HG02763 (cell line): ENCODE measurements around the gene CYP3A4.
"Not testable (repeated sequence)": the region's sequence is repeated elsewhere in the genome, so short reads cannot be mapped to it uniquely, and the experiment has no call there.

ENCODE experiments used
- ATAC-seq: cut with Tn5 transposase; IDR thresholded peaks from one replicate; pipeline ENCODE4 v1.9.1; 2021; ENCODE audit warnings: mild to moderate bottlenecking, moderate library complexity; ENCODE audit not compliant: unreplicated experiment

CYP3A4 gene

DNA sequence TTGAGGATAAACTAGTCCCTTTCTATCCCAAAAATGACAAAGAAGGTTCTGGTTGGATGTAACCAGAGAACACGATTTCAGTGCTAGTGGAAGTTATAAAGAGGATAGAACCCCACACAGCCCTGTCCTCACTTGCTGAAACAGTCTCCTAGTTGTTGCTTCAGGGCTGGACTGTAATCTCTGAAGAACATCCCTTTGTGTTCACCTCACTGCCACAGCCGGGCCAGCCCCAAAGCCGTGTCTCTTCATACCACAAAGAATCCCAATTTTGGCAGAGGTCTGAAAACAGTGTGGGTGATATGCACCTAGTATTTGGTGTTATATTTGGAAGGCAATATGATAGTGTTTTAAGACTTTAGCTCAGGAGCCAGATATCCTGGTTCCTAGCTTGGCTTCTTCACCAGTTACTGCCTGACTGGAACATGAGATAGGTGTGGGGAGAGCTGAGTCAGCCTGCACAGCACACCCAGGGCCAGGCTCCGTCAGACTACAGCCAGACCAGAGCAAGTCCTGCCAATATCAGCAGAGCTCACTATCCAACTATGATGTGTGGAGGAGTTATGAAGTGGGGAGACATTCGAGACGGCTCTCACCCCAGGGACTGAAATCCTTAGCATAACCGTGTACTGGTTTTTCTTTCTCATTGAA, 21.2 kb downstream of the CYP3A4 start:
- no peak for ATAC-seq

DNA sequence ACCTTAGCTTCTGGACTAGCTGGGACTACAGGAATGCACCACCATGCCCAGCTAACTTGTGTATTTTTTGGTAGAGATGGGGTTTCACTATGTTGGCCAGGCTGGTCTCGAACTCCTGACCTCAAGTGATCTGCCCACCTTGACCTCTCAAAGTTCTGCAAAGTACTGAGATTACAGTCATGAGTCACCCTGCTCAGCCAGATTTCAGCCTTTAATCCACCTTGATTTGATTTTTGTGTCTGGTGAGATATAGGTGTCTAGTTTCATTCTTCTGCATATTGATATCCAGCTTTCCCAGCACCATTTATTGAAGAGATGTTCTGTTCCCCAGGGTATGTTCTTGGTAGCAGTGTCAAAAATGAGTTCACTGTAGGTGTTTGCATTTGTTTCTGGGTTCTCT, 28.9 kb downstream of the CYP3A4 start:
- no peak for ATAC-seq

DNA sequence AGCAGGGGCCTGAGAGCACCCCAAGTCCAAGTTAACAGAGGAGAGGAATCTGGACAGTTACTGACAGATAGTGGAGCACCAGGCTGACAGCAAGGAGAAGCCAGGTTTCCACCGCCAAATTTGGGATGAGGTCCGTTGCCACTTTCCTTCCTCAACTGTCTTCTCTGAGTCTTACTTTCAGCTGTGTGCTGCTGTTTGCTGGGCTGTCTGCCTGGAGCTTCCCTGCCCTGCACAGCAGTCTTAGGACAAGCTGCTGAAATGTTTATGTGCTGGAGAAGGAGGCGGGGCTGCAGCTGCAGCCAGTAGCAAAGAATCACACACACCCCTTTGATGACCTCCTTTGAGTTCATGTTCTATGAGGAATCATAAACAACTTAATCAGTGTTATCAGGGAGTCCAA, 31.6 kb downstream of the CYP3A4 start:
- no peak for ATAC-seq

DNA sequence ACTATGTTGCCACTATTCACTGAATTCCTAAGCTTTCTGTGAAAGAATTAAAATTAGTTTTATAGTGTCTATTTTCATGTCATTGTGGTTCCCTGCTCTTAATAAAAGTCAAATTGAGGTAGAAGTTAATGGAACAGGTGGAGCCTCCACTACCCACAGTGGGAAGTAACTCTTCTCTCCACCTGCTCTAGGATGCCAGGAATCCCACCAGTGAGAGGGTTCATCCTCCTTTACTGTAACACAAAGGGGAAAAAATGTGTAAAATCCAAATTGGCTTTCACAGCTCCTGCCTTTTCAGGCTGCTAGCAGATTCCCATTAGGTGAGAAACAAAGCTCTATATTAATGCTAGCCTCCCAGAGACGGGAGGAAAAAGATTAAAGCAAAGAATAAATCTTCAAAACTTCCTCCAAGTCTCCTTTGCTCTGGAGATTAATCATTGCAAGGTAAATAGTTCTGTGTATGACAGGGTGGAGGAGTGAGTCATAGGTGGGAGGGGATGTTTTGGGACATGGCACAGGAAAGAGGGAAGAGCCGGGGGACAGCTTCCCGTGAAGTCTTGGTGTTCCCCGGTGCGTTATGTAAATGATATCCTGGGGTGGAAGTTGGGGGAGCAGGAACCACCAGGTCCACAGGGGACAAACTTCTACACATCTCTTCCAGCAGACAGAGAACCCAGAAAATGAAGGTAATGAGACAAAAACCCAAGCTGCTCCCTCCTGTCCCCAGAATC, 32.5 kb downstream of the CYP3A4 start:
- not testable (repeated sequence) for ATAC-seq

DNA sequence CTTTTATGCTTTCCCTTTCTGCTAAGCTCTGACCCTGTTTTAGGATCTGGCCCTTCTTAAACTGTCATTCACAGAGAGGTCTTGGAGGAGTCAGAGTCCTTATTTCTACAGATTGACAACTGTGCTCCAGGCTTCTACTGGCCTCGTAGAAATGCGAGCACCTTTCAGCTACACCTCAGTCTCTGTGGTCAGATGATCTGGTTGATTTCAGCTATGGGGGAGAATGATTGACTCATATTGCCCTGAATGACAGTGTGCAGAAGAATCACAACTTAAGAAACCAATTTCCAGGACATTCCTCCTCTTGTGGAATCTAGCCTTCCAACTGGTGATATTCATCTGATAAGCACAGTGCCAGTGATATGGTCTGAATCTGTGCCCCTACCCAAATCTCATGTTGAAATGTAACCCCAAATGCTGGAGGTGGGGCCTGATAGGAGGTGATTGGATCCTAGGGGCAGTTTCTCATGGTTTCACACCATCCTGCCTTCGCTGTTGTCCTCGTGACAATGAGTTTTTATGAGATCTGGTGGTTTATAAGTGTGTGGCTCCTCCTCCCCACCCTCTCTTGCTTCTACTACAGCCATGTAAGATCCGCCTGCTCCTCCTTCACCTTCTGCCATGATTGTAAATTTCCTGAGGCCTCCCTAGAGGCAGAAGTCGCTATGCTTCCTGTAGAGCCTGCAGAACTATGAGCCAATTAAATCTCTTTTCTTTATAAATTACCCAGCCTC, 35.0 kb downstream of the CYP3A4 start:
- no peak for ATAC-seq

DNA sequence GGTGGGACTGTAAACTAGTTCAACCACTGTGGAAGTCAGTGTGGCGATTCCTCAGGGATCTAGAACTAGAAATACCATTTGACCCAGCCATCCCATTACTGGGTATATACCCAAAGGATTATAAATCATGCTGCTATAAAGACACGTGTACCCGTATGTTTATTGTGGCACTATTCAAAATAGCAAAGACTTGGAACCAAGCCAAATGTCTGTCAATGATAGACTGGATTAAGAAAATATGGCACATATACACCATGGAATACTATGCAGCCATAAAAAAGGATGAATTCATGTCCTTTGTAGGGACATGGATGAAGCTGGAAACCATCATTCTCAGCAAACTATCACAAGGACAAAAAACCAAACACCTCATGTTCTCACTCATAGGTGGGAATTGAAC, 37.1 kb downstream of the CYP3A4 start:
- not testable (repeated sequence) for ATAC-seq

DNA sequence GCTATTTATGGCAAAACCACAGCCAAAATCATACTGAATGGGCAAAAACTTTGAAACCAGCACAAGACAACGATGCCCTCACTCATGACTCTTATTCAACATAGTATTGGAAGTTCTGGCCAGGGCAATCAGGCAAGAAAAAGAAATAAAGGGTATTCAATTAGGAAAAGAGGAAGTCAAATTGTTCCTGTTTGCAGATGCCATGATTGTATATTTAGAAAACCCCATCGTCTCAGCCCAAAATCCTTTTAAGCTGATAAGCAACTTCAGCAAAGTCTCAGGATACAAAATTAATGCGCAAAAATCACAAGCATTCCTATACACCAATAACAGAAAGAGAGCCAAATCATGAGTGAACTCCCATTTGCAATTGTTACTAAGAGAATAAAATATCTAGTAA, 38.6 kb downstream of the CYP3A4 start:
- ATAC-seq, result not testable (repeated sequence)

DNA sequence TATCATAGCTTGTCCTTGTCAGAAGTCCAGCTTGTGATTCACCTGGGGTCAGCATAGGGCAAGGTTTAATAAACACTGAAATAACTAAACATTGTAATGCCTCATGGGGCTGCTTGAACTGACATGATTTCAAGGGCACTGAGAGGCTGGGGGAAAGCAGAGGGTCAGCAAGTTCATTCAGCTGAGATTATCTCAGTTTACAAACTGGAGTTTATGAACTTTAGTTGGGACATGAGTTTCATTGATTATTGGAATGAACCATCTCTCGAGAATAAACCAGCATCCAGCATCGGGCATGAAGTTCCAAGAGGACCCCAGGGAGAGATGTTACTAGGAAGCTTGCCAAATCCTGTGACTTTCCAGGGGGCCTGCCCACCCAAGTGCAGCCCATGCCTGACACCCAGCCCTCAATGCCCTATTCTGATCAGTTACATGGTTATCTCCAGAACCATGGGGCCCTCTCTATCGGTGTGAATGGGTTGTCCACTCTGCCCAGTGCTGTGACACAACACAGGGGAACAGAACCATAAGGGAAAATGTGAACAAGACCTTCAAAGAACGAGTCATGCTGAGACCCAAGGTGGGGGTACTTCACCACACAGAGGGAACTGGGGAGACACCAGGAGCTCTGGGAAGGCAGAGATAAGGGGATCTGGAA, 41.1 kb downstream of the CYP3A4 start:
- no peak for ATAC-seq

DNA sequence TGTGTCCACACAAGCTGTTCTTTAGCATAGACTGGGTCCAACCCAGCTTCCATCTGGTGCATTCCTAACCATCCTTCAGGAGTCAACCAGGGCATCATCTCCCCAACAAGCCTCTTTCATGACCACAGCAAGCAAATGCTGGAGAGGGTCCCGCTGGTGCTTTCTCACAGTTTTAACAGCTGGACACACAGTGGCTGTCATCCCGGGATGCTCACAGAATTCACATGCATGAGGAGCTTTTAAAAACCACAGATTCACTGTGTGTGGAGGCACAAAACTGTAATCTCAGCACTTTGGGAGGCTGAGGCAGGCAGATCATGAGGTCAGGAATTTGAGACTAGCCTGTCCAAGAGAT, 42.6 kb downstream of the CYP3A4 start:
- no peak for ATAC-seq

DNA sequence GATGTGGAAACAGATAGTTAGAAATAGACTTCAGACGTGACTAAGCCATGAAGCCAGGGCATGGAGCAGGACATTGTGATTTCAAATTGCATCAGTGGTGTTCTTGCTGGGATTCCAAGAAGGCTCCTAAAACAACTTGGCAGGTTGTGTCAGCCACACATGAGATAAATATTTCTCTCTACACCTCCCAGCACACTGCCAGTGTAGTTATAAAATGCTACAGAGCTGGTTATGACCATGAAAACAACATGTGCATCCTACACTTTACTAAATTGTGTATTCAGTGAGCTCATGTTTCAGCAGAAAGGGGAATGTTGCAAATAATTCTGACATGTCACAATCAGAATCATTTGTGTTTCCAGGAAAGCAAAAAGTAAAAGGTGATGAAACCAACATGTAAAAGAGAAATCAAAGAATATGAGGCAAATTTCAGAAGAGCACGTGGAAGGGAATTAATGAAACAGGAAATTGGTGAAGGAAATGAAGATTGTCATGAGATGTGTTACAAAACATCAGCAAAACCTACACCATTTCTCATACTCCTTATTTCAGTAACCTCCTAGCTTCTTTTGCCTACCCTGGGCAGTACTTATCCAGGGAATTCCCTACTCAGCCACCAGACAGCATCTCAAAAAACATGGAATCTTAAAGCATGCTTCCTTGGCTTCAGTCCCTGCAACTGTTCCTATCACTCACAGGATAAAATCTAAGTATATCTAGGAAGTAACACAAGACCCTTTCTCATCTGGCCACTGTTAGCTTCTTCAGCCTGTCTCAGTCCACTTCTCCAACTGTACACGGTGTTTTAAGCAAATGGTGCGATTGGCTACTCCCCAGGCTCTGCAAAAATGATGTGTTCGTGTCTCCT, 43.2 kb downstream of the CYP3A4 start:
- ATAC-seq, result no peak

DNA sequence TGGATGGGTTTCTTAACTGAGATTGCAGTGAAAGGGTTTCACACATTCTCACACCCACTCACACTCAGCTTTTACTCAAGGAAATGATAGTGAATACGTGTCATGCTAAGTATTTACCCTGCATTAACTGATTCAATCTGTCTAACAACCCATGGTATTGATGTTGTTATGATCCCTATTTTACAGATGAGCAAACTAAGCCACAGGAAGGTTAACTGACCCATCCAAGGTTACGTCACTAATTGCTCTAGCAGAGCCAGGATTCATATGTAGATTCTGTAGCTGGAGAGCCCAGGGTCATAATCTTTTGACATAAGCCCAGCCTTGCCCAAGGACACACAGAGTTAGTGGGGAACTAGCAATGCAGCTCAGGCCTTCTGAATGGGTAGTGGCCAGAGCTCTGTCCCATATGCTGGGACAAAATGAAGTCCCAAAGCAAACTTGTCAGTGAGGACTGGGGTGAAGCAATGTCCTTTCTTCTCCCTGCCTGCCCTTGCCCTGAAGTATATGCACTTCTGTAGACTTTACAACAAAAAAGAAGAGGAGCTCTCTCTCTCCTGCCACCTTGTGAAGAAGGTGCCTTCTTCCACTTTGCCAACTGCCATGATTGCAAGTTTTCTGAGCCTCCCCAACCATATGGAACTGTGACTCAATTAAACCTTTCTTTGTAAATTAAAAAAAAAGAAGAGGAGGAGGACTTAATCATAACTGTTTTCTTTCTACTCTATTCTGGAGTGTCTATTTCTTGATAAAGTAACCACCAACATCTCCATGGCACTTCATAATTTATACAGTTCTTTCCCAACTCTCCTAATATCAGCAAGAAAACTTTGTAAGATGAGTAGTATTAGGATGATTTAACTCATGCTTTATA, 44.0 kb downstream of the CYP3A4 start:
- ATAC-seq, result no peak

DNA sequence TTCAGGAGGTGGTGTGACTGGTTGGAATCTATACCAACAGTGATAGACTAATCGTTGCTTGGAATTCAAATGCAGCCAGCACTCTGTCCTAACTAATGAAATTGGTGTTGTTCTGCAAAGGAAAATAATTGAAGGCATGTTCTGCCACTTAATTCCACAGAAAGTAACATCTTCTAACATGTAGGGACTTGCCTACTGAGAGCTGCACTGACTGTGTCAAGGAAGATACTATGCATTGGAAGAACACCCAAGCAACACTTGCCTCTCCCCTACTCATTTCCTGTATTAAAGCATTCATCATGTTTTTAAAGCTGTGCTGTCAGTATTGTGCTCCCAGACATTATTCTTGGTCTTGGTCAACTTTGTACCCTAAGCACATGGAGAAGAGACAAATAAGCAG, 46.3 kb downstream of the CYP3A4 start:
- no peak for ATAC-seq

DNA sequence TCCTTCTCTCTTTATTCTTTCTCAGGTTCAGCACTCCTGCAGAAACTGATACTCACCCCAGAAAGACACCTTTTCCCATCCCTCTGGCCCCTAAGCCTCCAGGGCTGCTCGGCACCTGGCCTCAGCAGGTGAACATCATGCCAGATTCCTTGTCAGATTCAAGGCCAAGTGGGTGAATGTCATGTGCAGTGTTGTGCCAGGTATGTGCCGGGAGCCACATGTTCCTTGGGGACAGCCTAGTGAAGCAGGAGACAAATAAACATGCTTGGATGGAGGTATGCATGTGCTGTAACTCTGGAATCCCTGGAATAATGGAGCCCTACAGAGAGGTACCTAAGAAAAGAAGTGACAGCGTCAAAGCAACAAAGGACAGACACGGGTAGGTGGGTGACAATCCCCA, 47.3 kb downstream of the CYP3A4 start:
- ATAC-seq, result not testable (repeated sequence)

DNA sequence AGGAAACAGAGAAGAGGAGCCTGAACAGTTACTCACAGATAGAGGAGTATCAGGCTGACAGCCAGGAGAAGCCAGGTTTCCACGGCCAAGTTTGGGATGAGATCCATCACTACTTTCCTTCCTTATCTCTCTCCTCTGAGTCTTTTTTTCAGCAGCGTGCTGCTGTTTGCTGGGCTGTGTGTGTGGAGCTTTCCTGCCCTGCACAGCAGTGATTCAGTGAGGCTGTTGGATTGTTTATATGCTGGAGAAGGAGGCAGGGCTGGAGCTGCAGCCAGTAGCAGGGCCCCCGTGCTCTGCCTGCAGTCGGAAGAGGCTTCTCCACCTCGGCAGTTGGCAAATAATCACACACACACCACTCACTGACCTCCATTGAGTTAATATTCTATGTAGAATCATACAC, 49.0 kb downstream of the CYP3A4 start, which contains the start of gene CYP3A7:
TSS of gene CYP3A7 (minus strand) at position 210 of the 400 bp plus-strand sequence. CDS start at position 107, 103 bp downstream.
- ATAC-seq, result no peak

DNA sequence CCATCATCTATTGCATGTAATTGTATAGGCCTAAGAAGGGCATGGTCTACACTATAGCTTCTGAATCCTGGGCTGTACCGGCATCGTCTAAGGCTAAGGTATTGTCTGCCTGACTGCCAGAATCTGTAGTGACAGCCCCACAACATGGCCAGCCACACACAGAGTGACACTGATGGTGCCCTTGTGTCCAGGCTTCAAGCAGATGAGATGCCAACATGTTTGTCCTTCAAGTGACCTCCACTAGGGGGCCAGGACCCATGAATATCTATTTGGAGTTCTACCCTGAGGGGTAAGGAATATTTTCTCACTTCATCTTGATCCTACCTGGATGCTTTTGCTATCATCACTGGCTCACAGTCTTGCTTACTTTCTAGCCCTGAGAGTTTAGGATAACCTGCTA, 50.5 kb downstream of the CYP3A4 start:
- no peak for ATAC-seq

DNA sequence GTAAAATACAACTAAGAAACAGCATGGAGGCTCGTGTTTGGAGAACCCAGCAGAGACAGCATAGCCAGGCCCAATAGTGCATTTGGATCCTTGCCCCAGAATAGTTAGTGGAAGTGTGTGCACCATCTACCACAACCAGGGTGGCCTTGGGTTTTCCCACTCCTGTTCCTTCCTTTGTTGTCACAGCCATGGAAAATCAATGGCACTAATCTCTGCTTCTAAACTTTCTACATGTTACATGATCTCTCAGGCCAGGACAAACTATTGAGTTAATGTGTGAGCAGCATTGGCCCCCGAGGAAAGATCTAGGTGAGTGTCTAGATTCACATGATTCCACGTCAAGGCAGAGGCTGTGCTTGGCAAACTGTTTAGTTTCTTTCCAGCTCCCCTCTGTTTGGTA, 51.0 kb downstream of the CYP3A4 start:
- ATAC-seq, result no peak

DNA sequence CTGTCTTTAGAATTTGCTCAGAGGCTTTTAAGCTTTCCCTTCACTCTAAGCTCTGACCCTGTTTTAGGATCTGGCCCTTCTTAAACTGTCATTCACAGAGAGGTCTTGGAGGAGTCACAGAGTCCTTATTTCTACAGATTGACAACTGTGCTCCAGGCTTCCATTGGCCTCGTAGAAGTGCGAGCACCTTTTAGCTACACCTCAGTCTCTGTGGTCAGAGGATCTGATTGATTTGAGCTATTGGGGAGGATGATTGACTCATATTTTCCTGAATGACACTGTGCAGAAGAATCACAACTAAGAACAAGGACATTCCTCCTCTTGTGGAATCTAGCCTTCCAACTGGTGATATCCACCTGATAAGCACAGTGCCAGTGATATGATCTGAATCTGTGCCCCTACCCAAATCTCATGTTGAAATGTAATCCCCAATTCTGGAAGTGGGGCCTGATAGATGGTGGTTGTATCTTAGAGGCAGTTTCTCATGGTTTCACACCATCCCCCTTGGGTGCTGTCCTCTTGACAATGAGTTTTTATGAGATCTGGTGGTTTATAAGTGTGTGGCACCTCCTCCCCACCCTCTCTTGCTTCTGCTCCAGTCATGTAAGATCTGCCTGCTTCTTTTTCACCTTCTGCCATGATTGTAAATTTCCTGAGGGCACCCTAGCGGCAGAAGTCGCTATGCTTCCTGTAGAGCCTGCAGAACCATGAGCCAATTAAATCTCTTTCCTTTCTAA, 52.2 kb downstream of the CYP3A4 start:
- ATAC-seq, result no peak

DNA sequence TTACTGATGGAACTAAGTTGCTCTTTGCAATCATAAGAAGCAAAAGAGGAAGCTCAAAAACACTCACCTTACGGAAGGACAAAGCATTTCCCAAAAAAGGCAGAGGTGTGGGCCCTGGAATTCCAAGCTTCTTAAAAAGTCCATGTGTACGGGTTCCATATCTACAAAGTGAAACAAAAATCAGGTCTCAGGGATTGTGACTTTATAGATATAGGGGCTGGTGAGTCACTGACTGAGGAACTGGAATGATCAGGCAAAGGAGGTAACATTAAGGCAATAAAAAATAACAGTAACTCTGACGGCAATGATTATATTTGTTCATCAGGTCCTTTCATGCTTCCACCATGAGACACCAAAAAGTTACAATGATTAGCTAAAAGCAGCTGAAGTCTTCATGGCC, 53.0 kb downstream of the CYP3A4 start:
- ATAC-seq, result no peak

DNA sequence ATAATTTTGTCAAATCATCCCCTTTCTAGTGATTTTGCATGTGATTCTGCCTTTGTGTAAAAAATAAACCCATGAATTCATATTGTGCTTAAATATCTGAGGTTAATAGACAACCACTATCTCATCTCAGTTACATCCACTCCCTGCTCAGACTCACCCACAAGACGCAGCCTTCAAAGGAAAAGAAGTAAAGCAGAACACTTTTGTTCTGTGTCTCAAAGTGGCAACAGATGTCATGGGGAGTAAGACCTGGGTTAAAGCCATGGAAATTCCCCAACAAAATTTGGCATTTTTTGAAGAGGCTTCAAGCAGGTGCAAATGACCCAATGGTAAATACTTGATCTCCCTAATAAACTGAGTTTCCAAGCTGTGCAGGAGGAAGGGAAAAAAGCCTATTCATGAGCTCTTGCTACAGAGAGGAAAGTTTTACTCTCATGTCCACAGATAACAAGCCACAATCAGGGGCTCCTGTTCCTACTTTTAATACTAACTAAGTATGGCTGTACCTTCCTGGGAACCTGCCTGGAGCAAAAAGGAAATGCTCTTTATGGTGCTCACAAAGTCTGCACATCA, 53.7 kb downstream of the CYP3A4 start:
- no peak for ATAC-seq
